ENCODE data around the gene MAGEA4.

MAGEA4 gene

GRCh38 chrX:151922692-151923091 is 10.0 kb downstream of the MAGEA4 start:
- Histone ChIP-seq H3K27ac (ENCODE audit: low read length) (no peak overlapping the region), H3K27me3 (ENCODE audit: control insufficient read depth, insufficient read depth, low read length) (no peaks in the 10 kb centered on the region), H3K4me3 (ENCODE audit: low read length) (no peak overlapping the region), H3K36me3 (ENCODE audit: control insufficient read depth, insufficient read depth, low read length) (no peaks in the 10 kb centered on the region), H3K9me3 (ENCODE audit: control insufficient read depth, insufficient read depth, low read length) (no peaks in the 10 kb centered on the region), H3K4me1 (ENCODE audit: control insufficient read depth, insufficient read depth, low read length) (no peaks in the 10 kb centered on the region)
- no peak for DNase-seq (ENCODE audit: low read depth, low spot score)
- WGBS (ENCODE audit: insufficient coverage, insufficient read length): no CpG with 5 or more reads among the region's 5 CpGs

- WGBS (ENCODE audit: insufficient coverage, insufficient read length): no CpG with 5 or more reads among the region's 6 CpGs
Observed at GRCh38 chrX:151923648-151924047, 11.0 kb downstream of the MAGEA4 start.

DNA sequence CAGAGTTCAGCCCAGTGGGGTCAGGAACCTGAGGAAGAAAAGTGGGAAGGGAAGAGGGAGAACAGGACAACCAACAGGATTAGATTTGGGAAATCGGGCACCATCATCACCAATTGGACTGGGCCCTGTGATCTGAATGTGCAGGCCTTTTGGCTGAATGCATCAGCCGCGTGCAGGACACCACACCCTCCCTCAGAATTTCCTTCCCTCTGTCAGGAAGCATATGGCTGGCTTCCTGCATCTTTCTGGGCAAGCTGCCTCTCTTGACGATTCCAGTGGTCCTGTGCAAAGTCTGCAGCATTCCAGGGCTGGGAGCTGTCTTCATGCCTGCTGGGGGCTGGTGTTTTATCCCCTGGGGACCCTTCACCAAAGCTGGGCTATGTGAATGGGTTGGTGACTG is 16.4 kb downstream of the MAGEA4 start:
- no CpG with 5 or more reads among the region's 4 CpGs for WGBS (ENCODE audit: insufficient coverage, insufficient read length)
- DNase-seq (ENCODE audit: low read depth, low spot score): no peak

More at GRCh38 chrX:151923648-151924047, 11.0 kb downstream of the MAGEA4 start:
- no peaks in the 10 kb centered on the region for H3K27me3 ChIP-seq (ENCODE audit: control insufficient read depth, insufficient read depth, low read length)
- H3K4me3 ChIP-seq (ENCODE audit: low read length): no peak overlapping the region
- no peaks in the 10 kb centered on the region for H3K36me3 ChIP-seq (ENCODE audit: control insufficient read depth, insufficient read depth, low read length)
- H3K9me3 ChIP-seq (ENCODE audit: control insufficient read depth, insufficient read depth, low read length): no peaks in the 10 kb centered on the region
- H3K27ac ChIP-seq (ENCODE audit: low read length): no peak overlapping the region
- 0 out of 2 replicates have a peak, but pooled peaks cover 2% of the 10 kb centered on the region for H3K4me1 ChIP-seq (ENCODE audit: control insufficient read depth, insufficient read depth, low read length)
- no peak for DNase-seq (ENCODE audit: low read depth, low spot score)

DNA sequence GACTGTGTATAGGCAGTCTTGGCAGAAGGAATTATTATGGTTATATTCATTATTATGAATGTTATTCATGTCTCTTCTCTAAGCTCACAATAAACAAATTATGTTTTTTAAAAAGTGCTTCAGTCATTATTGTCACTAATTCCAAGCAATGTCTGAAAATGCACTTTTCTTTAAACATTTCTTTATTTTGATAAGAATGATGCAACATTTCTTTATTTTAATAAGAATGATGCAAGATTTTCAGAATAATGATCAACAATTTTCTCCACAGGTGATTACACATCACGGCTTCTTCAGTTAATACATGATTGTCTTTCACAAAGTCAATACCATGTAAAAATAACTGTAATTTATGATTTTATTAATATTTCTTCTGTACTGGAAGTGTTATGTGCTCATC is 22.7 kb downstream of the MAGEA4 start:
- no peaks in the 10 kb centered on the region for H3K36me3 ChIP-seq (ENCODE audit: control insufficient read depth, insufficient read depth, low read length)
- WGBS (ENCODE audit: insufficient coverage, insufficient read length): no CpG with 5 or more reads among the region's 1 CpG
- no peaks in the 10 kb centered on the region for H3K27me3 ChIP-seq (ENCODE audit: control insufficient read depth, insufficient read depth, low read length)
- DNase-seq (ENCODE audit: low read depth, low spot score): no peak
- no peak overlapping the region for H3K27ac ChIP-seq (ENCODE audit: low read length)
- no peak overlapping the region for H3K4me3 ChIP-seq (ENCODE audit: low read length)
- no peaks in the 10 kb centered on the region for H3K9me3 ChIP-seq (ENCODE audit: control insufficient read depth, insufficient read depth, low read length)
- no peaks in the 10 kb centered on the region for H3K4me1 ChIP-seq (ENCODE audit: control insufficient read depth, insufficient read depth, low read length)

More for the DNA sequence above, 16.4 kb downstream of the MAGEA4 start:
- Histone ChIP-seq H3K9me3 (ENCODE audit: control insufficient read depth, insufficient read depth, low read length) (no peaks in the 10 kb centered on the region), H3K36me3 (ENCODE audit: control insufficient read depth, insufficient read depth, low read length) (no peaks in the 10 kb centered on the region), H3K27ac (ENCODE audit: low read length) (no peak overlapping the region), H3K4me1 (ENCODE audit: control insufficient read depth, insufficient read depth, low read length) (0 out of 2 replicates have a peak, but pooled peaks cover 2% of the 10 kb centered on the region), H3K27me3 (ENCODE audit: control insufficient read depth, insufficient read depth, low read length) (no peaks in the 10 kb centered on the region), H3K4me3 (ENCODE audit: low read length) (no peak overlapping the region)

- Histone ChIP-seq H3K9me3 (ENCODE audit: control insufficient read depth, insufficient read depth, low read length) (no peaks in the 10 kb centered on the region), H3K36me3 (ENCODE audit: control insufficient read depth, insufficient read depth, low read length) (no peaks in the 10 kb centered on the region), H3K4me3 (ENCODE audit: low read length) (no peak overlapping the region), H3K27me3 (ENCODE audit: control insufficient read depth, insufficient read depth, low read length) (no peaks in the 10 kb centered on the region), H3K27ac (ENCODE audit: low read length) (no peak overlapping the region), H3K4me1 (ENCODE audit: control insufficient read depth, insufficient read depth, low read length) (no peaks in the 10 kb centered on the region)
- no peak for DNase-seq (ENCODE audit: low read depth, low spot score)
Observed at GRCh38 chrX:151938172-151938571, 25.5 kb downstream of the MAGEA4 start.

- H3K4me3 ChIP-seq (ENCODE audit: low read length): no peak overlapping the region
Observed at GRCh38 chrX:151954730-151955129, 42.0 kb downstream of the MAGEA4 start.

DNA sequence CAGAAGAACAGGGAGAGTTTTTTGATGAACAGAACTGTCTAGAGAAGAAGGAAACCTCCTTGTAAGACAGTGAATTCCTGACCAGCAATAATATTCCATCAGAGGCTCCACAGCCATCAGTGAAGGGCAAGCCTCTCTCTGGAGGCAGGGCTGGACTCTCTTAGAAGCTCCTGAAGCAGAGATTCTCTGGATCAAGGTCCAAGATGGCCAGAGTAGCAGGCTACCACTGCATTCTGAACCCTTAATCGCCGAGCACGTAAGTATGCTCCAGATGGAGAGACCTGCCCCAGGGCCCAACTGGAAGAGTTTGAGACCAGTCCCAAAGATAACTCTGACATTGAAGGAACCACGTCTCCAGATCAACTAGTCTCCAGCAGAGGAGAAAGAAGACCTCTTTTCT is 45.4 kb downstream of the MAGEA4 start:
- WGBS (ENCODE audit: insufficient coverage, insufficient read length): no CpG with 5 or more reads among the region's 4 CpGs
- no peaks in the 10 kb centered on the region for H3K36me3 ChIP-seq (ENCODE audit: control insufficient read depth, insufficient read depth, low read length)
- H3K27me3 ChIP-seq (ENCODE audit: control insufficient read depth, insufficient read depth, low read length): no peaks in the 10 kb centered on the region
- no peaks in the 10 kb centered on the region for H3K4me1 ChIP-seq (ENCODE audit: control insufficient read depth, insufficient read depth, low read length)
- no peak overlapping the region for H3K4me3 ChIP-seq (ENCODE audit: low read length)
- DNase-seq (ENCODE audit: low read depth, low spot score): no peak
- H3K27ac ChIP-seq (ENCODE audit: low read length): no peak overlapping the region
- no peaks in the 10 kb centered on the region for H3K9me3 ChIP-seq (ENCODE audit: control insufficient read depth, insufficient read depth, low read length)

More at GRCh38 chrX:151954730-151955129, 42.0 kb downstream of the MAGEA4 start:
- Histone ChIP-seq H3K27ac (ENCODE audit: low read length) (no peak overlapping the region), H3K9me3 (ENCODE audit: control insufficient read depth, insufficient read depth, low read length) (no peaks in the 10 kb centered on the region), H3K36me3 (ENCODE audit: control insufficient read depth, insufficient read depth, low read length) (no peaks in the 10 kb centered on the region), H3K27me3 (ENCODE audit: control insufficient read depth, insufficient read depth, low read length) (no peaks in the 10 kb centered on the region), H3K4me1 (ENCODE audit: control insufficient read depth, insufficient read depth, low read length) (no peaks in the 10 kb centered on the region)
- WGBS (ENCODE audit: insufficient coverage, insufficient read length): no CpG with 5 or more reads among the region's 15 CpGs
- no peak for DNase-seq (ENCODE audit: low read depth, low spot score)

- no peaks in the 10 kb centered on the region for H3K4me1 ChIP-seq (ENCODE audit: control insufficient read depth, insufficient read depth, low read length)
Observed at GRCh38 chrX:151962034-151962433, 49.3 kb downstream of the MAGEA4 start.

GRCh38 chrX:151966236-151966635 is 53.5 kb downstream of the MAGEA4 start:
- no peaks in the 10 kb centered on the region for H3K36me3 ChIP-seq (ENCODE audit: control insufficient read depth, insufficient read depth, low read length)
- no peaks in the 10 kb centered on the region for H3K27me3 ChIP-seq (ENCODE audit: control insufficient read depth, insufficient read depth, low read length)
- no peaks in the 10 kb centered on the region; the same call in 1 of the 2 replicates for H3K4me1 ChIP-seq (ENCODE audit: control insufficient read depth, insufficient read depth, low read length)
- no peak overlapping the region for H3K4me3 ChIP-seq (ENCODE audit: low read length)
- no CpG with 5 or more reads among the region's 6 CpGs for WGBS (ENCODE audit: insufficient coverage, insufficient read length)
- DNase-seq (ENCODE audit: low read depth, low spot score): no peak
- H3K27ac ChIP-seq (ENCODE audit: low read length): no peak overlapping the region
- H3K9me3 ChIP-seq (ENCODE audit: control insufficient read depth, insufficient read depth, low read length): no peaks in the 10 kb centered on the region

More at GRCh38 chrX:151962034-151962433, 49.3 kb downstream of the MAGEA4 start:
- H3K27ac ChIP-seq (ENCODE audit: low read length): no peak overlapping the region
- no CpG with 5 or more reads among the region's 5 CpGs for WGBS (ENCODE audit: insufficient coverage, insufficient read length)
- DNase-seq (ENCODE audit: low read depth, low spot score): no peak
- no peaks in the 10 kb centered on the region for H3K36me3 ChIP-seq (ENCODE audit: control insufficient read depth, insufficient read depth, low read length)
- no peak overlapping the region for H3K4me3 ChIP-seq (ENCODE audit: low read length)
- no peaks in the 10 kb centered on the region for H3K27me3 ChIP-seq (ENCODE audit: control insufficient read depth, insufficient read depth, low read length)
- H3K9me3 ChIP-seq (ENCODE audit: control insufficient read depth, insufficient read depth, low read length): no peaks in the 10 kb centered on the region

GRCh38 chrX:151970027-151970426 is 57.3 kb downstream of the MAGEA4 start:
- Histone ChIP-seq H3K27ac (ENCODE audit: low read length) (no peak overlapping the region), H3K36me3 (ENCODE audit: control insufficient read depth, insufficient read depth, low read length) (no peaks in the 10 kb centered on the region), H3K4me1 (ENCODE audit: control insufficient read depth, insufficient read depth, low read length) (peaks cover 2% of the 10 kb centered on the region; the same call in 1 of the 2 replicates), H3K27me3 (ENCODE audit: control insufficient read depth, insufficient read depth, low read length) (peaks cover 4% of the 10 kb centered on the region; the same call in 1 of the 2 replicates), H3K9me3 (ENCODE audit: control insufficient read depth, insufficient read depth, low read length) (no peaks in the 10 kb centered on the region), H3K4me3 (ENCODE audit: low read length) (no peak overlapping the region)
- no peak for DNase-seq (ENCODE audit: low read depth, low spot score)
- no CpG with 5 or more reads among the region's 7 CpGs for WGBS (ENCODE audit: insufficient coverage, insufficient read length)

DNA sequence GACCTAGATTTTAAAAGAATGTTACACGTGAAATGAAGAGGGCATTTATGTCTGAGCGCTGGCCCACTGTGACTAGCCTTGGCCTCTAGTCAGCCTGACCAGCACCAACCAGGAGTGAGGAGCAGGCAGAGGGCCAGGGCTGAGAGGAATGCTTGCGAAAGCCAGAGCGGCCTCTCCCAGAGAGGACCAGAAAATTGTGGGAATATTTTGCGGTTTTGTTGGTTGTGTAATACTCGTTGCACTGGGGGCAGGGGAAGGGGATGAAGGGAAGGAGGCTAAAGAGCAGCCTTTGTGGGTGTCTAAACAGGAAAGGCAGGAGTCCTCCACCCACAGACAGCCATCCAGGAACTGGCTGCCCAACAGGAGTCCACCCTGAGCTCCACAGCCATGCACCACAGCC is 58.0 kb downstream of the MAGEA4 start:
- peaks cover 4% of the 10 kb centered on the region; the same call in 1 of the 2 replicates for H3K27me3 ChIP-seq (ENCODE audit: control insufficient read depth, insufficient read depth, low read length)
- peaks cover 2% of the 10 kb centered on the region; the same call in 1 of the 2 replicates for H3K4me1 ChIP-seq (ENCODE audit: control insufficient read depth, insufficient read depth, low read length)
- no peaks in the 10 kb centered on the region for H3K36me3 ChIP-seq (ENCODE audit: control insufficient read depth, insufficient read depth, low read length)
- no peak overlapping the region for H3K27ac ChIP-seq (ENCODE audit: low read length)
- H3K4me3 ChIP-seq (ENCODE audit: low read length): no peak overlapping the region
- no CpG with 5 or more reads among the region's 6 CpGs for WGBS (ENCODE audit: insufficient coverage, insufficient read length)
- DNase-seq (ENCODE audit: low read depth, low spot score): no peak
- H3K9me3 ChIP-seq (ENCODE audit: control insufficient read depth, insufficient read depth, low read length): no peaks in the 10 kb centered on the region
